Measurements from ENCODE around the gene MAST4.

DNA sequence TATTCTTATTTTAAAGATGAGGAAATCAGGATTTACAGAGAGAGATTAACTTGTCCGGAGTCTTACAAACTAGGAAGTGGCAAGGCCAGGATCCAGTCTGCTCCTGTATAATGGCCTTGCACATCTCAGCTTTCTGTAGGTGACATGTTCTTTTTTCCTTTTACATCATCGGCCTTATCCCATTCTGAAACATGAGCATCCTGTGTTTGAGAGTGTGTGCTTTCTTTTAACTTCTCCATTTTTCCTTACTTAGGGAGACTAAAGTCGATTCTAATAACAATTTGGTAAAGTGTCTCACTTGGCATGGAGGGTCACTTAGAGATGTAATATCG is 385.8 kb downstream of the MAST4 start:
- TF ChIP-seq EZH2 (IDR thresholded peaks at IDR 0.05; ENCODE audit: insufficient read depth, poor library complexity, severe bottlenecking) (no peak), EZH2phosphoT487 (IDR thresholded peaks at IDR 0.05; ENCODE audit: insufficient read depth, low read depth) (no peak)
